Left ventricle myocardium inferior (tissue), 1 donor: ENCODE measurements around the gene AJM1. TPM values are rescaled to one million over a fixed set of nuclear protein-coding genes. Genes with fewer than 3 reads are reported as not detected.
A peak's percentile ranks its signal among the peaks of the same experiment; 100 is the strongest.

Experiments
- DNase-seq: peaks from one replicate; pipeline ENCODE4 v3.0.0-alpha.2; 2020
- H3K27ac ChIP-seq: fragments of 200-600 bp; replicated peaks from 2 replicates; pipeline ENCODE4 v1.8.0; 2021
- H3K27me3 ChIP-seq: fragments of 200-600 bp; 2 replicates; pipeline ENCODE4 v1.8.0; 2021; ENCODE audit warnings: low read depth
- H3K36me3 ChIP-seq: fragments of 200-600 bp; 2 replicates; pipeline ENCODE4 v1.8.0; 2021
- H3K4me1 ChIP-seq: fragments of 200-600 bp; 2 replicates; pipeline ENCODE4 v1.8.0; 2021
- H3K4me3 ChIP-seq: fragments of 200-600 bp; 2 replicates; pipeline ENCODE4 v1.8.0; 2021; ENCODE audit warnings: mild to moderate bottlenecking, moderate library complexity
- H3K9me3 ChIP-seq: fragments of 200-600 bp; replicated peaks from 2 replicates; pipeline ENCODE4 v1.8.0; 2021
- CTCF ChIP-seq: fragments of 200-600 bp; IDR thresholded peaks from 2 replicates; pipeline ENCODE4 v1.8.0; 2021; ENCODE audit warnings: antibody characterized with exemption, mild to moderate bottlenecking, borderline replicate concordance
- intact Hi-C: fragments of 100-400 bp; cut with micrococcal nuclease; formaldehyde crosslinking; loops from one replicate; pipeline ENCODE4 v1.11.0; 2022
- total RNA-seq: library from RNA; stranded (reverse); fragmentation: NEBNext Ultra II Directional; extraction: Animal tissue kit (Norgen Biotek cat#: 25700); gene quantifications from one replicate; pipeline ENCODE4 v1.2.1, GENCODE V29; 2021
- donor health status: DM: no; HTN: yes; CAD: no; lungs with severe emphysema.

AJM1 gene
- total RNA-seq, 1 donor from 2014 or later: 7.7 TPM

GRCh38 chr9:136847088-136847825, 5.0 kb downstream of the AJM1 start:
- intact Hi-C loops: no loop called here
- H3K27ac ChIP-seq: peak overlapping the region; percentile 98
- peak; percentile 82 for DNase-seq
- H3K27me3 ChIP-seq: peaks cover 41% of the 10 kb centered on the region
- peak overlapping the region; percentile 89 for H3K4me3 ChIP-seq
- no peaks in the 10 kb centered on the region for H3K9me3 ChIP-seq
- peaks cover 20% of the 10 kb centered on the region for H3K36me3 ChIP-seq
- H3K4me1 ChIP-seq: peaks cover 81% of the 10 kb centered on the region
- TF ChIP-seq CTCF: no peak

GRCh38 chr9:136847826-136848392, 5.6 kb downstream of the AJM1 start:
- peak overlapping the region; percentile 89 for H3K4me3 ChIP-seq
- no peaks in the 10 kb centered on the region for H3K9me3 ChIP-seq
- peaks cover 78% of the 10 kb centered on the region for H3K4me1 ChIP-seq
- TF ChIP-seq CTCF: no peak
- H3K36me3 ChIP-seq: peaks cover 20% of the 10 kb centered on the region
- peaks cover 40% of the 10 kb centered on the region for H3K27me3 ChIP-seq
- DNase-seq: peak; percentile 94
- peak overlapping the region; percentile 98 for H3K27ac ChIP-seq
- intact Hi-C loops: no loop called here

DNA sequence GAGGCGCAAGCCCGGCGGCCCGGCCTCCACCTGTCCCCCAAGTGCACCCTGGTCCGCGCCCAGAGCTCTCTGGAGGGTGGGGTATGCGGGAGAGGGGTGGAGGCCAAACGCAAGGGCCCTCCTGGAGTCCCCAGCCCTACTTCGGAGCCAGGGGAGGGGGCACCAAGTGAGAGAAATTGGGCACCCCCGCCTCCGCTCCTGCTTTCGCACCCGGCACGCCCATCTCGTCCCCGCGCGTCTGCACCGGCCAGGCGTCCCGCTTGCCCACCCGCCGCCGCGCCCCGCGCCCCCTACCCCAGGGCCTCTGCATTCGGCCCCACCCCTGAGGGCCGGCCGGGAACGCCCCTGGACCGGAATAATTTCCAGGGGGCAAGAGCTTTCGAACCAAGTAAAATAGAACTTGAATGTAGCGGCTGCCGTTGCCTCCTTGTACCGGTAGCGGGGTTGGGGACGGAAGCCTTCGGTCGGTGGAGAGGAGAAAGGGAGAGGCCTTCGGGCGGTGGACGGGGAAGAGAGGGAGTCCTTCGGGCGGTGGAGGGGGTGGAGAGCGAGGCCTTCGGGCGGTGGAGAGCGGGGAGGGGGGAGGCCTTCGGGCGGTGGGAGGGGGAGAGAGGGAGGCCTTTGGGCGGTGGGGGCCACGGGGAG, 6.2 kb downstream of the AJM1 start:
- H3K4me3 ChIP-seq: peak overlapping the region; percentile 89
- H3K27ac ChIP-seq: peak overlapping the region; percentile 98
- TF ChIP-seq CTCF: no peak
- H3K9me3 ChIP-seq: no peaks in the 10 kb centered on the region
- H3K27me3 ChIP-seq: peaks cover 34% of the 10 kb centered on the region
- peak; percentile 51 for DNase-seq
- intact Hi-C loops: no loop called here
- peaks cover 72% of the 10 kb centered on the region for H3K4me1 ChIP-seq
- H3K36me3 ChIP-seq: peaks cover 20% of the 10 kb centered on the region

DNA sequence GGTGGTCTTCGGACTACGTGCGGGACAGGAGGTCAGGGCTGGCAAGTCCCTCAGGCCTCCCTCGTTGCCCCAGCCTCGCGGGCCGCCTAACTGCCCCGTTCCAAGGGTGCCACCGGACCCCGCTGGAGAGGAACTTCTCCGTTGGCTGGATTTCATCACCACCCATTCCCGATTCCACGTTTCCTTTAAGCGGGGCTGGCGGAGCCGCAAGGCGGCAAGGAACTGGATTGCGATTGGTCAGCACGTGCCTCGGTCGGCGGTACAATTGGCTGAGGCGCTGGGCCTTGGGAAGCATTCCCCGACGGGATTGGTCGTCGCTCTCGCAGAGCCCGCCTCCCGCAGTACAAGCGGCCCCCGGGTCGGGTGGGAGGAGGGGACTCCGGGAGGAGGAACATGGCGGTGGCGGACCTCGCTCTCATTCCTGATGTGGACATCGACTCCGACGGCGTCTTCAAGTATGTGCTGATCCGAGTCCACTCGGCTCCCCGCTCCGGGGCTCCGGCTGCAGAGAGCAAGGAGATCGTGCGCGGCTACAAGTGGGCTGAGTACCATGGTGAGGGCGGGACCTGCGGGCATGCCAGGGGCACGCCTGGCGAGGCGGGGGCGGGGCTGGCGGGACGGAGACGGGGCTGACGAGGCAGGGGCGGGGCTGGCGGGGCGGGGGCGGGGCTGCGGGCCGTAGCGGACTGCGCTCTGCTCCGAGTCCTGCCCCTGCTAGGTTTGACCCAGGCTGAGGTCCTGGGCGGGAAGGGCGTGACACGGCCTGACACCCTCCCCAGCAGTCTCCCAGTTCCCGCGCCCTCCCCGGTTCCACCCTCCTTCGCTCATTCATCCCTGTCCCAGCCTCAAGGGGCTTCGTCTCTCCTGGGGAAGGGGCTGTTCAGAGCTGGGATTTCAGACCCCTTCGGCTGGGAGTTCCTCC, 7.0 kb downstream of the AJM1 start, which contains the start of gene PHPT1:
Gene PHPT1, plus strand, starts transcription at position 372 of the 922 bp plus-strand sequence. Its CDS starts 22 bp downstream, at position 394.
- peak; percentile 99 for DNase-seq
- peak within 1 kb of the TSS; percentile 98 for H3K27ac ChIP-seq
- H3K4me1 ChIP-seq: peaks cover 64% of the 10 kb centered on the region
- peaks cover 20% of the 10 kb centered on the region for H3K36me3 ChIP-seq
- no peaks in the 10 kb centered on the region for H3K9me3 ChIP-seq
- intact Hi-C loops: no loop called here
- H3K4me3 ChIP-seq: peak within 1 kb of the TSS; percentile 89
- peaks cover 26% of the 10 kb centered on the region for H3K27me3 ChIP-seq
- peak; percentile 10 for TF ChIP-seq CTCF
